Endothelial cell of umbilical vein (primary cell): ENCODE results near the gene LRRC8D. TPM values are rescaled to one million over a fixed set of nuclear protein-coding genes. Genes with fewer than 3 reads are reported as not detected.

ENCODE experiments used
- BruUV-seq: library from RNA; stranded (reverse); fragments of 400-500 nt; replicated peaks from 2 replicates; lab custom pipeline; 2021; lab: Mats Ljungman, UMichigan
- CTCF ChIA-PET: fragments of 300-600, 350-600 bp; sonication (Branson Sonifier 250); formaldehyde crosslinking; loops from one replicate; lab custom pipeline; 2021; ENCODE audit warnings: antibody characterized with exemption, inconsistent platforms; lab: Charles Lee
- POLR2A ChIA-PET: fragments of 300-600, 350-600 bp; sonication (Branson Sonifier 250); formaldehyde crosslinking; loops from one replicate; lab custom pipeline; 2021; ENCODE audit warnings: antibody characterized with exemption, inconsistent platforms; lab: Charles Lee
- DNase-seq: peaks from one replicate; pipeline ENCODE4 v3.0.0-alpha.2; 2011; ENCODE audit warnings: low read depth, low spot score
- FAIRE-seq: peaks from 2 replicates; lab custom pipeline; 2011; peaks lifted over from hg19 to GRCh38; lab: Jason Lieb, UNC
- H2AFZ ChIP-seq: 2 replicates; pipeline ENCODE4 v1.6.0; 2012; ENCODE audit warnings: low read depth, low read length, control low read depth, inconsistent platforms
- H3K27ac ChIP-seq: 2 replicates; pipeline ENCODE4 v1.5.1; 2011; ENCODE audit warnings: low read depth, mild to moderate bottlenecking, control low read depth, low read length, moderate library complexity; ENCODE audit not compliant: insufficient read depth
- H3K27me3 ChIP-seq, 2 experiments: 2 replicates each; pipeline versions ENCODE4 v1.6.0 to v1.6.1; 2011; ENCODE audit warnings: low read length in 2 of 2, mixed read lengths in 1 of 2; ENCODE audit not compliant: control insufficient read depth in 2 of 2, insufficient read depth in 2 of 2
- H3K36me3 ChIP-seq, 2 experiments: 2 replicates in 1 of 2; 3 replicates in 1 of 2; pipeline ENCODE4 v1.5.1; 2011; ENCODE audit warnings: low read length in 2 of 2, mild to moderate bottlenecking in 1 of 2, moderate library complexity in 1 of 2; ENCODE audit not compliant: control insufficient read depth in 2 of 2, insufficient read depth in 2 of 2; ENCODE audit errors: extremely low read depth in 1 of 2
- H3K4me1 ChIP-seq: 3 replicates; pipeline ENCODE4 v1.5.1; 2011; ENCODE audit warnings: mild to moderate bottlenecking, low read length; ENCODE audit not compliant: control insufficient read depth, insufficient read depth; ENCODE audit errors: extremely low read depth
- H3K4me2 ChIP-seq: 2 replicates; pipeline ENCODE4 v1.6.1; 2011; ENCODE audit warnings: low read length, control low read depth, mixed read lengths; ENCODE audit not compliant: insufficient read depth
- H3K4me3 ChIP-seq, 3 experiments: fragments of 200-600 bp in 1 of 3; sonication (generic), shearing (Covaris generic) in 1 of 3; replicated peaks in 1 of 3; 2 replicates each; pipeline ENCODE4 v1.5.1; 2011 to 2016; ENCODE audit warnings: control low read depth in 3 of 3, low read length in 3 of 3, mild to moderate bottlenecking in 2 of 3, inconsistent platforms in 1 of 3, low read depth in 1 of 3, moderate library complexity in 1 of 3; ENCODE audit not compliant: insufficient read depth in 1 of 3
- H3K79me2 ChIP-seq: 2 replicates; pipeline ENCODE4 v1.6.0; 2012; ENCODE audit warnings: low read length, inconsistent platforms; ENCODE audit not compliant: control insufficient read depth, insufficient read depth
- H3K9ac ChIP-seq: replicated peaks from 2 replicates; pipeline ENCODE3; 2011; ENCODE audit warnings: low read length, control low read depth; ENCODE audit not compliant: insufficient read depth; ENCODE audit errors: extremely low read depth
- H3K9me1 ChIP-seq: replicated peaks from 3 replicates; pipeline ENCODE4 v1.6.0; 2011; ENCODE audit warnings: mild to moderate bottlenecking, low read length; ENCODE audit not compliant: control insufficient read depth, insufficient read depth; ENCODE audit errors: extremely low read depth
- H3K9me3 ChIP-seq: replicated peaks from 2 replicates; pipeline ENCODE4 v1.5.1; 2012; ENCODE audit warnings: low read length, inconsistent platforms; ENCODE audit not compliant: control insufficient read depth, insufficient read depth
- H4K20me1 ChIP-seq: replicated peaks from 2 replicates; pipeline ENCODE3; 2011; ENCODE audit warnings: mild to moderate bottlenecking, low read length; ENCODE audit not compliant: control insufficient read depth, insufficient read depth; ENCODE audit errors: extremely low read depth
- EZH2 ChIP-seq: IDR thresholded peaks from 2 replicates; pipeline ENCODE4 v1.6.1; 2012; ENCODE audit warnings: borderline replicate concordance, low read depth, mild to moderate bottlenecking, moderate library complexity, low read length, inconsistent platforms; ENCODE audit not compliant: severe bottlenecking
- FOS ChIP-seq: IDR thresholded peaks from 2 replicates; pipeline ENCODE4 v1.6.1; 2011; ENCODE audit warnings: mild to moderate bottlenecking, low read length, moderate library complexity, borderline replicate concordance; ENCODE audit not compliant: insufficient read depth
- GATA2 ChIP-seq: IDR thresholded peaks from 2 replicates; pipeline ENCODE4 v1.7.0; 2011; ENCODE audit warnings: low read depth, mild to moderate bottlenecking, moderate library complexity, mixed read lengths, low read length; ENCODE audit not compliant: insufficient read length, insufficient read depth
- JUN ChIP-seq: IDR thresholded peaks from 2 replicates; pipeline ENCODE4 v1.6.1; 2011; ENCODE audit warnings: borderline replicate concordance, low read depth; ENCODE audit not compliant: insufficient read length, insufficient read depth
- MYC ChIP-seq: IDR thresholded peaks from one replicate; pipeline ENCODE4 v1.6.1; 2011; ENCODE audit warnings: mild to moderate bottlenecking, low read depth, low read length
- POLR2A ChIP-seq: IDR thresholded peaks from 2 replicates; pipeline ENCODE4 v1.6.1; 2012; ENCODE audit warnings: low read depth, mild to moderate bottlenecking, control low read depth, low read length
- POLR2AphosphoS5 ChIP-seq: IDR thresholded peaks from 2 replicates; pipeline ENCODE4 v1.6.1; 2012; ENCODE audit warnings: low read depth, mild to moderate bottlenecking, control low read depth, low read length, moderate library complexity; ENCODE audit not compliant: insufficient read depth
- dilution Hi-C: fragments of 300-500 bp; cut with MboI; formaldehyde crosslinking; loops from one replicate; pipeline ENCODE4 v1.15.0; 2019; ENCODE audit warnings: low sequenced_read_pairs; ENCODE audit not compliant: extremely low pct_ligation_motif_present
- intact Hi-C: fragments of 100-400 bp; cut with micrococcal nuclease; formaldehyde crosslinking; loops from one replicate; pipeline ENCODE4 v1.10.0; 2022
- polyA plus RNA-seq, 4 experiments: library from polyadenylated mRNA; depleted of rRNA in 3 of 4; stranded (reverse) in 3 of 4; unstranded in 1 of 4; fragments of >200 nt; gene quantifications; 2 replicates each; pipeline versions ENCODE4 v1.2.1 to v1.2.3, GENCODE V29; 2011 to 2012; ENCODE audit warnings: missing spikeins in 1 of 4
- total RNA-seq: library from RNA; stranded (reverse); gene quantifications from 2 replicates; pipeline ENCODE4 v1.2.3, GENCODE V29; 2021
- TF ChIP-seq, protein P1 (sequence below): IDR thresholded peaks from 2 replicates; pipeline ENCODE4 v1.6.1; 2011; ENCODE audit not compliant: insufficient read depth, insufficient read length
- TF ChIP-seq, protein P2 (sequence below), 2 donors: IDR thresholded peaks; 1 replicate in 1 of 2; 2 replicates in 1 of 2; pipeline ENCODE4 v1.5.1; 2011; ENCODE audit warnings: low read length in 2 of 2, mild to moderate bottlenecking in 2 of 2, moderate library complexity in 2 of 2, control low read depth in 1 of 2, inconsistent platforms in 1 of 2, low read depth in 1 of 2; ENCODE audit not compliant: insufficient read depth in 1 of 2; ENCODE audit errors: extremely low read depth in 1 of 2

The LRRC8D gene
- total and polyA plus RNA-seq, 2 donors (not counting 3 experiments of a cell fraction or from before 2014, with no cell fraction given), result 31.9 to 37.7 TPM

DNA sequence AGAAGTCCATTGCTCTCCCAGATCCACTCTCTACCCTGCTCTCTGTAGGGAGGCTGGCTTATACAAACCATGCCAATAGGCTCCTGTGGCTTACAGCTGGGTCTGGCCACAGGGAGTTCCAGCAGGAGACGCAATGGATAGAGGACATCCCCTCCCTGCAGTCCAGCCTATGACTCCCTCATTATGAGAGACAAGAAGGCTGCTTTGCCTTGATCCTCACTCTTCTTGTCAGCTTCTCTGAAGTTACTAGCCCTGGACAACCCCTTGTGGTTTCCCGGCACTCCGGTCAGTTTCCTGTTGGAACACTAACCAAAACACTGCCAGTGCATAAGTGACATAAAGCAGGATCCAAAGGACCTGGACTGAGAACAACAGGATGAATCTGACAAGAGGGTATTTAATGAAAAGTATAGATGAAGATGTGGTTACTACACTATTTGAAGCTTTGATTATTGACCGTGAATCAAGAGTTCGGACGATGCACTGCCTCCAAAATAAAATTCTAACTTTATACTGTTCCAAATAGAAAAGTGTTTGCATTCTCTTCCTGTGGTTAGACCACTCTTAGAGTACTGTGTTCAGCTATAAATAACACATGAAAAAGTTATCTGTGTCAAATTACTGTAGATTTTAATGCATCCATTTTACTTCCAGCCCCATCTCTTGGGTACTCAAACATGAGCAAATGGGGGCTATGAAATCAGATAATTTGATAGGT, 141.4 kb downstream of the LRRC8D start:
- TF ChIP-seq FOS (no peak), POLR2A (no peak), JUN (no peak), EZH2 (no peak), MYC (no peak), POLR2AphosphoS5 (no peak), GATA2 (no peak)
- TF ChIP-seq, protein P1, sequence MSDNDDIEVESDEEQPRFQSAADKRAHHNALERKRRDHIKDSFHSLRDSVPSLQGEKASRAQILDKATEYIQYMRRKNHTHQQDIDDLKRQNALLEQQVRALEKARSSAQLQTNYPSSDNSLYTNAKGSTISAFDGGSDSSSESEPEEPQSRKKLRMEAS, result no peak
- TF ChIP-seq, protein P2, sequence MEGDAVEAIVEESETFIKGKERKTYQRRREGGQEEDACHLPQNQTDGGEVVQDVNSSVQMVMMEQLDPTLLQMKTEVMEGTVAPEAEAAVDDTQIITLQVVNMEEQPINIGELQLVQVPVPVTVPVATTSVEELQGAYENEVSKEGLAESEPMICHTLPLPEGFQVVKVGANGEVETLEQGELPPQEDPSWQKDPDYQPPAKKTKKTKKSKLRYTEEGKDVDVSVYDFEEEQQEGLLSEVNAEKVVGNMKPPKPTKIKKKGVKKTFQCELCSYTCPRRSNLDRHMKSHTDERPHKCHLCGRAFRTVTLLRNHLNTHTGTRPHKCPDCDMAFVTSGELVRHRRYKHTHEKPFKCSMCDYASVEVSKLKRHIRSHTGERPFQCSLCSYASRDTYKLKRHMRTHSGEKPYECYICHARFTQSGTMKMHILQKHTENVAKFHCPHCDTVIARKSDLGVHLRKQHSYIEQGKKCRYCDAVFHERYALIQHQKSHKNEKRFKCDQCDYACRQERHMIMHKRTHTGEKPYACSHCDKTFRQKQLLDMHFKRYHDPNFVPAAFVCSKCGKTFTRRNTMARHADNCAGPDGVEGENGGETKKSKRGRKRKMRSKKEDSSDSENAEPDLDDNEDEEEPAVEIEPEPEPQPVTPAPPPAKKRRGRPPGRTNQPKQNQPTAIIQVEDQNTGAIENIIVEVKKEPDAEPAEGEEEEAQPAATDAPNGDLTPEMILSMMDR (IDR thresholded peaks at IDR 0.05; ENCODE audit: extremely low read depth in 1 of 2, insufficient read depth in 1 of 2, low read depth in 1 of 2, low read length in 2 of 2), result no peak
- H3K79me2 ChIP-seq, result no peaks in the 10 kb centered on the region
- ChIA-PET POLR2A (interaction anchor here (0.6 kb wide), 1 partner anchor 332 kb away, joined by 3 read pairs; no protein-coding TSS in a partner anchor), CTCF (interaction anchor here (0.9 to 1.5 kb wide), 4 partner anchors 12 to 119 kb away, joined by 3 to 7 read pairs (median 3); no protein-coding TSS in a partner anchor)
- intact Hi-C loops (no loop called here), dilution Hi-C loops (no loop called here)
- FAIRE-seq (peak; percentile 87), DNase-seq (peak; percentile 64)
- H3K4me2 ChIP-seq, result no peak overlapping the region
- no peak overlapping the region for H3K4me3 ChIP-seq
- no peak overlapping the region for H3K9ac ChIP-seq
- no TSS peak for BruUV-seq
- no peaks in the 10 kb centered on the region for H4K20me1 ChIP-seq
- no peaks in the 10 kb centered on the region for H3K36me3 ChIP-seq
- H3K9me3 ChIP-seq, result no peaks in the 10 kb centered on the region
- peaks cover 6% of the 10 kb centered on the region for H3K4me1 ChIP-seq
- no peak overlapping the region for H3K27ac ChIP-seq
- H2AFZ ChIP-seq, result peak overlapping the region; percentile 15
- no peaks in the 10 kb centered on the region for H3K27me3 ChIP-seq
- no peaks in the 10 kb centered on the region for H3K9me1 ChIP-seq
